ENCODE measurements around the gene FAM110D. TPM values are rescaled to one million over a fixed set of nuclear protein-coding genes. Genes with fewer than 3 reads are reported as not detected.

The FAM110D gene
- total RNA-seq, 1 experiment from 2014 or later, result not detected

DNA sequence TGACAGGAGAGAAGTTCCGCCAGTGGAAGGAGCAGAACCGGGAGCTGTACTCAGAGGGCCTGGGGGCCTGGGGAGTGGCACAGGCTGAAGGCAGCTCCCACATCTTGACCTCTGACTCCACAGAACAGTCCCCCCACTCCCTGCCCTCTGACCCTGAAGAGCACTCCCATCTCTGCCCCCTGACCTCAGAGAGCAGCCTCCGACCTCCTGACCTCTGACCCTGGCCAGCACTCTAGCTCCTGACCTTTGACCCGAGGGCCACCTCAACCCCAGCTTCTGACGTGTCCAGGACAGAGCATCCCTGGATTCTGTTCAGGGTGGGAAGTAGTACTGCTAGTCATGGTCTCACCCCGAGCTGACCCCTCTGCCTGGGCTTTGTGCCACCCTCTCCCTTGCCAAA, 30.5 kb downstream of the FAM110D start:
- DNase-seq (ENCODE audit: low read depth), result no peak

DNA sequence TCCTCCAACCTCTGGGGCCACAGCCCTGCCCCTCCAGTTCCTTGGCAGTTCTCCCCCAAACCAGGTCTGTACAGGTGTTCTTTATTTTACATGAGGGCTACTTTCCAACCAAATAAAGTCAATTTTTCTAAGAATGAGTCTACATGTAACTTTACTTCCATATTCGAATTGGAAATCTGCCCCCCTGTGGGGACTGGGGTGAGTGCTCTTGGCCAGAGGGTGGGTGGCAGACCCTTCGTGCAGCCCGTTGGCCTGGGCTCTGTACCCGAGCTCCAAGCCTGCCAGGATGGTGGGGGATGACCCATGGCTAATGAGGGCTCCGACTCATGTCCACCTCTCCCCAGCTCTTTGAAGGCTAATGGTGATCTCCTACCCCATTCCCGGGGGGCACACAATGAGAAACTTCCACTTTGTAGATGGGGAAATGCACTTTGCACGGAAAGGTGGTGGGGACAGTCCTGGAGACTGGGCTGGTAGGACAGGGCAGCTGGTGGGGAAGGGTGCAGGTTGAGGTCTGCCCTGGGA, 30.9 kb downstream of the FAM110D start:
- no peak for DNase-seq (ENCODE audit: low read depth)

DNA sequence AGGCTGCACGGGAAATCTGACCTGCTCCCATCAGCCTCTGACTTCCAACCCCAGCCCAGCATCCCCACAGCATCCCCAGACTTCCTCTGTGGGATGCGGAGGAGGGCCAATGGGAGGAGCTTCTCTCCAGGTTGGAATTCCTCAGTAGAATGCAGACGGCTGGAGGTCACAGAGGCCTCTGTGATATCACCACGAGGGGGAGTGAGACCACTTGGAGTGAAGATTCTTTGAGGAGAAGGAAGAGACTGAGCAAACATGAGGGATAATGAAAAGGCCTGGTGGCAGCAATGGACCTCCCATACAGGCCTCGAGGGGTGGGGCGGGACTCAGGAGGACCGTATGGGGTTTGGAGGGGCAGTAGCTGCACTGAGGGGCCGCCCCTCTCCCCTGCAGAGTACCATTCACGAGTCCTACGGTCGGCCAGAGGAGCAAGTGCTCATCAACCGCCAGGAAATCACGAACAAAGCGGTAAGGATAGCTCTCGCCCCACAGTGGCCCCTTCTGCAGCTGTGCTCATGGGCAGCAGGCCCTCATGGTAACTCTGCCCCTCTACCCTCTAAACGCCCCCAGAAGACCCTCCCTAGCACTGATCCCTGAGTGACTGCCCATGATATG, 31.6 kb downstream of the FAM110D start, which contains the start of gene CATSPER4:
TSS of gene CATSPER4 (plus strand) at position 230 of the 615 bp plus-strand sequence. CDS start at position 256, 26 bp downstream.
- DNase-seq (ENCODE audit: low read depth), result peak; percentile 40

DNA sequence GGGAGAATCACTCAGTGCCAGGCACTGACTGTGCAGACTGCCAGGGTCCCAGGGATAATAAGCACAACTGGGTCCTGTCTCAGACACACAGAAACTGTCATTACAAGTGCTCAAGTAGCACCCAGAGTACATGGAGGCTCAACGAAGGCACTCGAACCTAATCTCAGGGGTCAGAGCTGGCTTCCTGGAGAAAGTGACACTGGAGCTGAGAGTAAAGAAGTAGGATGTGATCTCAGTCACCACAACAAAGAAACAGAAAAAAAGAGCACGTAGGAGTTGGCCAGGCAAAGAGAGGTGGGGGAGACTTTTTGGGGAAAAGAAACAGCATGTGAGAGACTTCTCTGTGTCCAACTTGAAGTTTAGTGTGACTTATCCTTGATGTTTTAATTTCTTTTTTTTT, 32.9 kb downstream of the FAM110D start:
- DNase-seq (ENCODE audit: low read depth), result no peak

DNA sequence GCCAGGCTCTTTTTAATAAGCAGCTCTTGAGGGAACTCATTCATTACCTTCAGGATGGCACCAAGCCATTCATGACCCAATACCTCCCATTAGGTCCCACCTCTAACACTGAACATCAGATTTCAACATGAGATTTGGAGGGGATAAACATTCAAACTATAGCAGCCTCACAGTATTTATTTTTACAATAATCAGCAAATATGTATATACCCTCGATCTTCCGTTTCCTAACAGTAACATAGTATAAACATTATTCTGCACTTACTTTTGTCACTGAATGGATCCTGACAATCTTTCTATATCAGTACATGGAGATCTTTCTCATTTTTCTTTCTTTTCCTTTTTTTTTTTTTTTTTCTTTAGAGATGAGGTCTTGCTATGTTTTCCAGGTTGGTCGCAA, 36.9 kb downstream of the FAM110D start:
- DNase-seq (ENCODE audit: low read depth), result no peak

DNA sequence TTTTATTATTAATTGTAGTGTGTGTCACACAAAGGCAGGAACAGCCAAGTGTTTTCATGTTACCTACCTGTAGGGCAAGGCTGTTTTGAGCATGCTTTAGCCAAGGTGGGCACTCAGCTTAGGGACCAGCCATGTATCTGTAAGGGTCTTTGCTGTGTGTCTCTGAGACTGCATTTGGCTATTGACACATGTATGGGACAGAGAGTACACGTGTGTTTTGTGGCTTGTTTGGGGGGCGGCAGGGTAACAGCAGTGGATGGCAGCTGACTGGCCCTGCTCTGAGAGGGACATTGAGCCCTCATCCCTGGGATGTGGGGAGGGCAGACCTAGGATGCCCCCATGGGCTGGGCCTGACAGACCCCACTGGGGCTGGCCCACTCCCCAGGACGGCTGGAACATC, 38.4 kb downstream of the FAM110D start:
- no peak for DNase-seq (ENCODE audit: low read depth)

DNA sequence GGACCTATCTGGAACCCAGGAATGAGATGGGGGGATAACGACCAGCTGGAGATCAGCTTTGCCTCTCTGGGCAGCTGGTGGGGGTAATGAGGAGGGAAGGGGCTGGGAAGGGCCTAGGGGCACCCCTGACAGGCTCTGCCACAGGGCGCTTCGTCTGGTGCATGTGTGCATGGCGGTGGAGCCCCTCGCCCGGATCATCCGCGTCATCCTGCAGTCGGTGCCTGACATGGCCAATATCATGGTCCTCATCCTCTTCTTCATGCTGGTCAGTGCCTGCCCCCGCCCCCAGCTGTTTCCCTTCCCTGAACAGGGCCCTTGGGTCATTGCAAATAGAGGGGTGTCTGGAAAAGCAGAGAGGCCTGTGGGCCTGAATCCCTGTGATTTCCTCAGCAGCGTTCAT, 38.9 kb downstream of the FAM110D start:
- no peak for DNase-seq (ENCODE audit: low read depth)

DNA sequence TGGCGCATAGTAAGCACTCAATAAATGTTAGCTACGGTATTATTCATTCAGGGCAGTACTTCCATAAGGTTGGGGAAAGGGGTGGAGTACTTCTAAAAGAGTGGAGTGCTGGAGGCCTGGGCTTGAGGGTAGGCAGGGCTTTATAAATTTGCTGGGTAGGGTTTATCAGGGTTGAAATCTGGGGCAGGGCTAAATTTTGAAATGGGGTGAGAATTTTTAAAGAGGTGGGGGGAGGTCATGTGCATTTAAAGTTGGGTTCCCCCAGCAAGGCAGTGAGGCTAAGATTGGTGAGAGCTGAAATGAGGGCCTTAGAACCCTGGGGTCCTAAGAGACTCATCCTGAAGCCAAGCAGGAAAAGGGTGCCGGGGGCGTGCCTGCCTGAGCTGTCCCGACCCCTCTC, 41.5 kb downstream of the FAM110D start:
- no peak for DNase-seq (ENCODE audit: low read depth)

DNA sequence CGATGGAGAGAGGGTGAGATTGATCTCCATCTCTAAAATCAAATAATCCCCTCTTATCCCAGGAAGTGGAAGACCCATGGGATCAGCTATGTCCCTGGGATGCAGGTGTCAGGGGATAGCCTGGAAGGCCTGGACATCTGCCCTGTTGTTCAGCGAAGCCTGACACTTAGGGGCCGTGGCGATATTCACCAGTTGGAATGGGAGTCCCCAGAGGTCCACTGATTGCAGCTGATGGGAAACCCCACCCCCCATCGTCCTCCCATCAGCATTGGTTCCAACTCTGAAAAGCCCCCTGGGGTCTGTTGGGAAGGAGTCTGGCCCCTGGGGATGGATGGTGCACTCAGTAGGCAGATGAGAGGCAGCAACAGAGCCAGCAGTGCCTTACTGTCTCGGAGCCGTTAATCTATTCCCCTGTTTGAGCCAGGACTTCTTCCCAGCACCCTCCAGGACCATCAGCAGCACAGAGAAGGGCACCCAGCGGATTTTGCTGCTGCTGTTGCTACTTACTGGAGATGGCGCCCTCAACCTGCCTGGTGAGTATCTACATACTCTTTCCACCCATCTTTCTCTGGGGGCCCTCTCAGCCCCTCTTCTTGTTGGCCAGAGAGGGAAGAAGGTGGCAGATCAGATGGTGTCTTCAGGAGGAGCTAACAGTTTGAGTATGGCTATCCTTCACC, 44.9 kb downstream of the FAM110D start:
- no peak for DNase-seq (ENCODE audit: low read depth)

DNA sequence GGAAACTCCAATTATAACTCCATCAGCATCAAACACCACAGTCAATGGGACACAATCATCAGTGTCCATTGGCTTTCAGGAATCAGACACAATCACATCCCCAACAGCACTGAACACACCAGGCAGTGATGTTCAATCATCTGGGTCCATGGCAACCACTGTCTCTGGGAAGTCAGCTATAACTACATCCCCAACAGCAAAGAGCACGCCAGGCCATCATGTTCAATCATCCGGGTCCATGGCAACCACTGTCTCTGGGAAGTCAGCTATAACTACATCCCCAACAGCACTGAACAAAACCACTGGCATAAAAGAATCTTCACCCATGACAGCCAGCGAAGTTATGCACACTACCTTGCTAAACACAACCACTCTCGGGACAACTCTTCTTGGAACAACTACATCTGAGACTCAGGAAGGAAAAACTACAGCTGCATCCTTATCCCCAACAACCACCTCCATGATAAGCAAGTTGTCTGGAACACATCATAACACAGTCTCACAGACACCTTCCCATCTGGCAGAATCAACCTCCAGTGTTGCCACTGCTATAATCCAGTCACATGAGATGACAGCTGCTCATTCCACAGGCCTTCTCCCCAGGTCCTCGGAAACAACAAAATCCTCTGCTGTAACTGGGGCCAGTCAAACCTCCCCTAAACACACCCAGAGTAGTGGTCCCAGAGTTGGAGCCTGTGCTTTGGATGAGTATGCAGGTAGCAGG, 51.4 kb downstream of the FAM110D start:
- DNase-seq (ENCODE audit: low read depth), result no peak

DNA sequence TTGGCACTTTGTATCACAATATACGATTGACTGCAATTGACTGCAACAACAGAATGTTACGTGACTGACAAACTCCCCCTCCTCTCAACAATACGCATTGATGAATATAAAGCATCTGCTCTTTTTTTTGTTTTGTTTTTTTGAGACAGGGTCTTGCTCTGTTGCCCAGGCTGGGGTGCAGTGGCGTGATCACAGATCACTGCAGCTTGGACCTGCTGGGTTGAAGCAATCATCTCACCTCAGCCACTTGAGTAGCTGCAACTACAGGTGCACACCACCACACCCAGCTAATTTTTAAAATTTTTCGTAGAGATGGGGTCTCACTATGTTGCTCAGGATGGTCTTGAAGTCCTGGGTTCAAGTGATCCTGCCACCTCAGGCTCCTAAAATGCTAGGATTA, 53.8 kb downstream of the FAM110D start:
- no peak for DNase-seq (ENCODE audit: low read depth)

DNA sequence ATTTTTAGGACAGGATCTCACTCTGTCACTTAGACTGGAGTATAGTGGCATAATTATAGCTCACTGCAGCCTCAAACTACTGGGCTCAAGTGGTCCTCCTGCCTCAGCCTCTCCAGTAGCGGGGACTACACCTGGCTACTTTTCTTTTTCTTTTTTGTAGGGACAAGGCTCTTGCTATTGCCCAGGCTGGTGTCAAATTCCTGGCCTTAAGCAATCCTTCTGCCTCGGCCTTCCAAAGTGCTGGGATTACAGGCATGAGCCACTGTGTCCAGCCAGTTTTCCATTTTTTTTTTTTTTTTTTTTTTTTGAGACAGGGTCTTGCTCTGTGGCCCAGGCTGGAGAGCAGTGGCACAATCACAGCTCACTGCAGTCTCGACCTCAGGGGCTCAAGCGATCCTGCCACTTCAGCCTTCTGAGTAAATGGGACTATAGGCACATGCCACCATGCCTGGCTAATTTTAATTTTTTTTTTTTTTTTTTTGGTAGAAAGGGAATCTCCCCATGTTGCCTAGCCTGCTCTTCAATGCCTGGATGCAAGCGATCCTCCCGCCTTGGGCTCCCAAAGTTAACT, 54.5 kb downstream of the FAM110D start:
- DNase-seq (ENCODE audit: low read depth), result no peak

Other genes with a start within 250 kb of the FAM110D start
- gene PAFAH2, start 161.0 kb upstream of the FAM110D start, total RNA-seq (2014; rRNA removed; shearing (Covaris generic)), result 8.4 and 10.2 TPM in 2 replicates
- gene EXTL1, start 137.3 kb upstream of the FAM110D start, total RNA-seq (2014; rRNA removed; shearing (Covaris generic)), result 2.2 and 4.1 TPM in 2 replicates
- gene SLC30A2, start 113.0 kb upstream of the FAM110D start, total RNA-seq (2014; rRNA removed; shearing (Covaris generic)), result not detected in 2 replicates
- gene TRIM63, start 91.4 kb upstream of the FAM110D start, total RNA-seq (2014; rRNA removed; shearing (Covaris generic)), result 0.12 TPM in 1 of 2 replicates, not detected in the other
- gene PDIK1L, start 47.3 kb upstream of the FAM110D start, total RNA-seq (2014; rRNA removed; shearing (Covaris generic)), result 10.6 and 11.5 TPM in 2 replicates
- not detected in 2 replicates for gene C1orf232, start 9.9 kb downstream of the FAM110D start, total RNA-seq (2014; rRNA removed; shearing (Covaris generic))
- gene ZNF593, start 10.8 kb downstream of the FAM110D start, total RNA-seq (2014; rRNA removed; shearing (Covaris generic)), result 26.4 and 32.1 TPM in 2 replicates
- gene ZNF593OS, start 12.8 kb downstream of the FAM110D start, total RNA-seq (2014; rRNA removed; shearing (Covaris generic)), result not detected in 2 replicates
- under 0.01 and 0.12 TPM in 2 replicates for gene CNKSR1, start 18.4 kb downstream of the FAM110D start, total RNA-seq (2014; rRNA removed; shearing (Covaris generic))
- not detected in 2 replicates for gene CATSPER4, start 31.5 kb downstream of the FAM110D start, total RNA-seq (2014; rRNA removed; shearing (Covaris generic))
- 27.8 and 30.5 TPM in 2 replicates for gene CEP85, start 75.1 kb downstream of the FAM110D start, total RNA-seq (2014; rRNA removed; shearing (Covaris generic))
- 224 and 307 TPM in 2 replicates for gene SH3BGRL3, start 121.0 kb downstream of the FAM110D start, total RNA-seq (2014; rRNA removed; shearing (Covaris generic))
- 4.7 and 5.7 TPM in 2 replicates for gene UBXN11, start 147.6 kb downstream of the FAM110D start, total RNA-seq (2014; rRNA removed; shearing (Covaris generic))
- gene CD52, start 158.9 kb downstream of the FAM110D start, total RNA-seq (2014; rRNA removed; shearing (Covaris generic)), result not detected in 2 replicates
- not detected in 2 replicates for gene CRYBG2, start 195.1 kb downstream of the FAM110D start, total RNA-seq (2014; rRNA removed; shearing (Covaris generic))
- not detected in 2 replicates for gene ZNF683, start 213.7 kb downstream of the FAM110D start, total RNA-seq (2014; rRNA removed; shearing (Covaris generic))